HPDE6-E6E7 (cell line): ENCODE measurements around the gene FSTL5.
A peak's percentile ranks its signal among the peaks of the same experiment; 100 is the strongest.
"Not testable (repeated sequence)": the region's sequence is repeated elsewhere in the genome, so short reads cannot be mapped to it uniquely, and the experiment has no call there.

Source experiments
- DNase-seq: peaks from one replicate; pipeline ENCODE4 v3.0.0; 2011; ENCODE audit warnings: missing footprints; ENCODE audit errors: extremely low spot score

FSTL5 gene

GRCh38 chr4:161850631-161851030, 313.2 kb downstream of the FSTL5 start:
- DNase-seq: no peak

- no peak for DNase-seq
Measured at GRCh38 chr4:161841759-161842158, 322.0 kb downstream of the FSTL5 start.

- DNase-seq: no peak
Measured at GRCh38 chr4:161829591-161829990, 334.2 kb downstream of the FSTL5 start.

GRCh38 chr4:161828061-161828460, 335.7 kb downstream of the FSTL5 start:
- DNase-seq: peak; percentile 8

- no peak for DNase-seq
Measured at GRCh38 chr4:161827013-161827412, 336.8 kb downstream of the FSTL5 start.

- DNase-seq: no peak
Measured at GRCh38 chr4:161823450-161823849, 340.4 kb downstream of the FSTL5 start.

- no peak for DNase-seq
Measured at GRCh38 chr4:161822174-161822573, 341.6 kb downstream of the FSTL5 start.

- DNase-seq: no peak
Measured at GRCh38 chr4:161817914-161818313, 345.9 kb downstream of the FSTL5 start.

GRCh38 chr4:161816958-161817357, 346.8 kb downstream of the FSTL5 start:
- DNase-seq: no peak

- DNase-seq: no peak
Measured at GRCh38 chr4:161815841-161816240, 348.0 kb downstream of the FSTL5 start.

GRCh38 chr4:161813889-161814288, 349.9 kb downstream of the FSTL5 start:
- DNase-seq: no peak

GRCh38 chr4:161813389-161813788, 350.4 kb downstream of the FSTL5 start:
- no peak for DNase-seq

- no peak for DNase-seq
Measured at GRCh38 chr4:161803171-161803570, 360.6 kb downstream of the FSTL5 start.

- DNase-seq: peak; percentile 0
Measured at GRCh38 chr4:161799710-161800109, 364.1 kb downstream of the FSTL5 start.

- DNase-seq: no peak
Measured at GRCh38 chr4:161792991-161793390, 370.8 kb downstream of the FSTL5 start.

GRCh38 chr4:161791796-161792556, 371.8 kb downstream of the FSTL5 start:
- no peak for DNase-seq

- DNase-seq: peak; percentile 15
Measured at GRCh38 chr4:161767116-161767515, 396.7 kb downstream of the FSTL5 start.

- peak; percentile 4 for DNase-seq
Measured at GRCh38 chr4:161762796-161763195, 401.0 kb downstream of the FSTL5 start.

- no peak for DNase-seq
Measured at GRCh38 chr4:161760008-161760407, 403.8 kb downstream of the FSTL5 start.

GRCh38 chr4:161758412-161758811, 405.4 kb downstream of the FSTL5 start:
- not testable (repeated sequence) for DNase-seq

GRCh38 chr4:161728929-161729328, 434.9 kb downstream of the FSTL5 start:
- no peak for DNase-seq

- DNase-seq: no peak
Measured at GRCh38 chr4:161721947-161722346, 441.9 kb downstream of the FSTL5 start.

GRCh38 chr4:161717084-161717483, 446.7 kb downstream of the FSTL5 start:
- DNase-seq: no peak

- DNase-seq: no peak
Measured at GRCh38 chr4:161714931-161715330, 448.9 kb downstream of the FSTL5 start.
